Astrocyte of the spinal cord (primary cell): Measurements from ENCODE around the gene CERS2.

Experiments
- DNase-seq: peaks from one replicate; pipeline ENCODE4 v3.0.0; 2011; ENCODE audit warnings: low read depth, low spot score
- H3K4me3 ChIP-seq: 2 replicates; pipeline ENCODE4 v1.5.1; 2011; ENCODE audit warnings: low read depth, mild to moderate bottlenecking, low read length, moderate library complexity
- in situ Hi-C: cut with HindIII; loops from 2 replicates; pipeline ENCODE4 v1.10.0; 2017; ENCODE audit warnings: low sequenced_read_pairs
- TF ChIP-seq, protein P1 (sequence below): IDR thresholded peaks from 2 replicates; pipeline ENCODE4 v1.5.1; 2012; ENCODE audit warnings: low read depth, mild to moderate bottlenecking, low read length, inconsistent platforms

CERS2 gene

DNA sequence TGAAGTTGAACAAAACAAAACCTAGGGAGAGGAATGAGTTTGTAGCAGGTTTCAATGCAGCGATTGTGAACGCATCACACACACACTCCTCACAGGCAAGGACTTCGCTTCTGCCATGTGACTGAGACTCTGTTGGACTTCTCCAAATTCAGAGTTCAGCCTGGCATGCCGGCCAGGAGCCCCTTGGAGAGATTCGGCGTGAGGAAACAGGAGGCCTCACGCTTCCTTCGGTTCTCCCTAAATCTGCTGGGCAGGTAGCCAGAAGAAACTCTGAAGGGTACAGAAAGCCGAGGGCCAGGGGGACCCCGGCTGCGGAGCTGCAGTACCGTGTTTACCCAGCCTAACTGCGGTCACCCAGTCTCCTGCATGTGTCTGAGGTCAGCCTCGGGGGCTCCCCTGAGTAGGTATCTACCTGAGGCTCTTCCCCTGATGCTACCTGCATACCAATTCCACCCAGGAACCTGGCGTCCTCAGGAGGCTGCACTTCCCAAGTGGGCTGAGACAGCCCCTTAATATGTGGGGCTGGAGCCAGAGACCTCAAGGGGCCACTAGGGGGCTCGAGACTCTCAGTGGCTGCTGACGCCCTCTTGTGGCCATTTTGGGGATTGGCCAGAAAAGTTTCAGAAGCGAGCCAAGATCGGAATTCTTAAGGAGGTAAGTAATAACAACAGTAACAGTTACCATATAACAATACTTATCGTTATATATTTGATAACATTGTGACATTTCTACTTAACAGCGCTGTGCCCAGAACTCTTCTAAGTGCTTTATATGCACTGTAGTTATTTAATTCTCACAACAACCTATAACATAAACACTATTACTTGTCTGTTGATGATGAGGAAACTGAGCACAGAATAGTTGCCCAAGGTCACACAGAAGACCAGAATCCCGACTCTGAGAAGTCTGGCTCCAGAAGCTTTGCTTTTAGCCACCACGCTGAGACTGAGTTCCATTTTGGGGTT lies 4.7 kb upstream of the CERS2 start:
- in situ Hi-C loops = no loop called here
- DNase-seq = peak; percentile 92
- no peak overlapping the region for H3K4me3 ChIP-seq
- TF ChIP-seq, protein P1, sequence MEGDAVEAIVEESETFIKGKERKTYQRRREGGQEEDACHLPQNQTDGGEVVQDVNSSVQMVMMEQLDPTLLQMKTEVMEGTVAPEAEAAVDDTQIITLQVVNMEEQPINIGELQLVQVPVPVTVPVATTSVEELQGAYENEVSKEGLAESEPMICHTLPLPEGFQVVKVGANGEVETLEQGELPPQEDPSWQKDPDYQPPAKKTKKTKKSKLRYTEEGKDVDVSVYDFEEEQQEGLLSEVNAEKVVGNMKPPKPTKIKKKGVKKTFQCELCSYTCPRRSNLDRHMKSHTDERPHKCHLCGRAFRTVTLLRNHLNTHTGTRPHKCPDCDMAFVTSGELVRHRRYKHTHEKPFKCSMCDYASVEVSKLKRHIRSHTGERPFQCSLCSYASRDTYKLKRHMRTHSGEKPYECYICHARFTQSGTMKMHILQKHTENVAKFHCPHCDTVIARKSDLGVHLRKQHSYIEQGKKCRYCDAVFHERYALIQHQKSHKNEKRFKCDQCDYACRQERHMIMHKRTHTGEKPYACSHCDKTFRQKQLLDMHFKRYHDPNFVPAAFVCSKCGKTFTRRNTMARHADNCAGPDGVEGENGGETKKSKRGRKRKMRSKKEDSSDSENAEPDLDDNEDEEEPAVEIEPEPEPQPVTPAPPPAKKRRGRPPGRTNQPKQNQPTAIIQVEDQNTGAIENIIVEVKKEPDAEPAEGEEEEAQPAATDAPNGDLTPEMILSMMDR = peak; percentile 100

DNA sequence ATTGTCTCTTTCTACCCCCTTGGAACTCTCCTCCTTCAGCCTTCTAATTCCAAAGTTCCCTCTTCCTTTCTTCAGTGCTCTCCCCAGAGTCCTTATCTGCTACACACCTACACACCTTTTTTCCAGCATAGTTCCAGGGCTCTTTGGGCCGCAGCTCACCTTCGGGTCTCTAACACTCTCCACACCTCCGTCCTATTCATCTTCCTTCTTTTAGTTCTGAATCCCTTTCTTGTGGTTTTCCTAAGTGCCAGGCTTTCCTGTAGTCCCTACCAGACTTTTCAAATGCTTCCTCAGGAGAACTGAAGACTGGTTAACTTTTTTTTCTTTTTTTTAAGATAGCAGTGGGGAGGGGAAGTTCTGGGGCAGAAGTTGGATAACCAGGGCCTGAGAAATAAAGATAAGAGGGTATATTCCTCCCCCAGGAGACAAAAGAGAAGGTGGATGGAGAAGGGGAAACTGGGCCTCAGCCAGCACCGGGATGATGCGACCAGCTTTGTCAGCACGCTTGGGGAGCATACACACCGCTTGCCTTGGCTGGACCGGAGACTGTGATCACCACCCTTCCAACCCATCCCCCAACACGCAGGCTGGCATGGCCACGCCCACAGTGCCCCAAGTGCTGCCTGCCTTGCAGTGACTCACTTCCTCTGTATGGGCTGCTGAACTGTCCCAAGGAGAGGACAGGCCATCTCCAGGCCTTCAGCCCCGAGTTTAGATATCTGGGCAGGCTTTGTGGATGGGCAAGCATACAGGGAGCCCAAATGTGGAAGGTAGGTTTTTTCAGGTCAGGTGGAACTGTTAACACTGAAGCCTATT lies 2.5 kb upstream of the CERS2 start:
- DNase-seq = no peak
- in situ Hi-C loops = no loop called here

DNA sequence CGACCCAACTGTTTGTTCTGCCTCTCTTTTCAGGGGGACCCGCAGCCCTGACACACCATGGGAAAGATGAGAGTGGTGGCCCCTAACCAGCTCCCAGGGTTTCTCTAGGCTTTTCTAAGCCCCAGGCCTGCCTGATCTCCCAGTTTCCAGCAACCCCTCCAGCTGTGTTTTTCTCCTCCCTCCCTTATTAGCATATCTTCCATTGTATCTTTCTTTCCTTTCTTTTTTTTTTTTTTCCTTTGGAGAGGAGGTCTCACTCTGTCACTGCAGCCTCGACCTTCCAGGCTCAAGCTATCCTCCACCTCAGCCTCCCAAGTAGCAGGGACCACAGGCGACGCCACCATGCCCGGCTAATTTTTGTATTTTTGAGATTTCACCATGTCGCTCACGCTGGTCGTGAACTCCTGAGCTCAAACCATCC lies 1.8 kb upstream of the CERS2 start:
- H3K4me3 ChIP-seq = no peak overlapping the region
- DNase-seq = no peak
- TF ChIP-seq, protein P1 = no peak
- in situ Hi-C loops = no loop called here

More for the DNA sequence above, 2.5 kb upstream of the CERS2 start:
- no peak overlapping the region for H3K4me3 ChIP-seq
- TF ChIP-seq, protein P1 = no peak

DNA sequence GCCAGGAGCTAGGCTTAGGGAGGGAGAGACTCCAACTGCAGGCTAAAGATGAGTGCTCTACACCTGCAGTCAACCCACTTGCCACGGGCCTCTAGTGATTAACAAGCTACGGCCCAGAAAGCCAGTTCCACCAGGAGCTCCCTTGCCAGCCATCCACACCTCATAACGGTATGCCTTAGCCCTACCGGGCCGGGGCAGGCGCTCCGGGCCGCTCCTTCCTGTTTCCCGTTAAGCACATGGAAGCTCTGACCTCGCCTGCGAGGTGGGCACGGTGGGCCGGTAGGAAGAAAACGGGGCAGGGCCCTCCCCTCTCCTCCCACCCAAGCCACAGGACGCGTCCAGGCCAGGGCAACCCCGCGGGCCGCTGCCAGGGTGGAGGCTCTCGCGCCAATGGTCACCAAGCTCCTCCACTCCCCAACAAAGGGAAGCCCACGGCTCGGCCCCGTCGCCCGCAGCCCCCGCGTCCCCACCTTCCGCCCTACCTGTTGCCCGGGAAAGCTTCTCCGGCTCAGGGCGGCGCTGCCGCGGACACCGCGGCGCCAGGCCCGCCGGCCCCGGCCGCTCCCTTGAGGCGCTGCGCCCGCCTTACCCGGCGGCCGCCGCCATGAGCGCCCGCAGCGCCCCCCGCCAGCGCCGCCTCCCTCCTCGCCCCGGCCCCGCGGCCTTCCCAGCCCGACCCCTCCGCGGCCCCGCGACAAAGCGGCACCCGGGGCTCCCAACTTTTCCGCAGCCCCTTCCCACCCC lies 627 bp downstream of the CERS2 start:
- TF ChIP-seq, protein P1 = no peak
- no peak for DNase-seq
- in situ Hi-C loops = no loop called here
- peak overlapping the region; percentile 74 for H3K4me3 ChIP-seq

DNA sequence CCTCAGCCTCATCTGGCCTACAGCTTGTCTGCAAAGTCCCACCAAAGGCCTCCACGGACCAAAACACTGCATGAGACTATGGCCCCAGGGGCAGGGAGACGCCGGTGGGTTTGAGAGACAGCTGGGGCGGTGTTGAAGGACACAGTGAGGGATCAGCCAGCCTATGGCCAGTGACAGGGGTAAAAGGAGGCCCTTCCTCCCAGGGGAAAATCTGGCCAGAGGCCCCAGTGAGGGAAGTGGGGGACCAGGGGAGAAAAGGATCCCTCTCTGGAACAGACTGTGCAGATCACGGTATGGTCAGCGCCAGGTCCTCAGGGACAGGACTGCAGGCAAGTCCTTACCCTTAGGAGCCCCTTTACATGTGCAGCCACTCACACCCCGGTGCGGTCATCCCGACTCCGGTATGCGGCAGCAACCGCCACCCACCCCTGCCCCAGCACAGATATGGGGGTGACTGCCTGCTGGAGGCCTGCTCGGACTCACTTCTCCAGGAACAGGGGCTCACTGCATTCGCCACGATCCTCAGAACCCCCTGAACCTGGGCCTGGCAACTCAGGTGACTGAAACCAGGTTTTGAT lies 1.3 kb downstream of the CERS2 start:
- TF ChIP-seq, protein P1 = no peak
- in situ Hi-C loops = no loop called here
- DNase-seq = no peak
- H3K4me3 ChIP-seq = peak overlapping the region; percentile 74
